Endothelial cell of umbilical vein (primary cell): ENCODE measurements around the gene ACSS1. TPM values are rescaled to one million over a fixed set of nuclear protein-coding genes. Genes with fewer than 3 reads are reported as not detected.

Experiments
- BruUV-seq: library from RNA; stranded (reverse); fragments of 400-500 nt; replicated peaks from 2 replicates; lab custom pipeline; 2021; lab: Mats Ljungman, UMichigan
- CTCF ChIA-PET: fragments of 300-600, 350-600 bp; sonication (Branson Sonifier 250); formaldehyde crosslinking; loops from one replicate; lab custom pipeline; 2021; ENCODE audit warnings: antibody characterized with exemption, inconsistent platforms; lab: Charles Lee
- POLR2A ChIA-PET: fragments of 300-600, 350-600 bp; sonication (Branson Sonifier 250); formaldehyde crosslinking; loops from one replicate; lab custom pipeline; 2021; ENCODE audit warnings: antibody characterized with exemption, inconsistent platforms; lab: Charles Lee
- DNase-seq: peaks from one replicate; pipeline ENCODE4 v3.0.0-alpha.2; 2011; ENCODE audit warnings: low read depth, low spot score
- FAIRE-seq: peaks from 2 replicates; lab custom pipeline; 2011; peaks lifted over from hg19 to GRCh38; lab: Jason Lieb, UNC
- H2AFZ ChIP-seq: 2 replicates; pipeline ENCODE4 v1.6.0; 2012; ENCODE audit warnings: low read depth, low read length, control low read depth, inconsistent platforms
- H3K27ac ChIP-seq: 2 replicates; pipeline ENCODE4 v1.5.1; 2011; ENCODE audit warnings: low read depth, mild to moderate bottlenecking, control low read depth, low read length, moderate library complexity; ENCODE audit not compliant: insufficient read depth
- H3K27me3 ChIP-seq, 2 experiments: 2 replicates each; pipeline versions ENCODE4 v1.6.0 to v1.6.1; 2011; ENCODE audit warnings: low read length in 2 of 2, mixed read lengths in 1 of 2; ENCODE audit not compliant: control insufficient read depth in 2 of 2, insufficient read depth in 2 of 2
- H3K36me3 ChIP-seq, 2 experiments: 2 replicates in 1 of 2; 3 replicates in 1 of 2; pipeline ENCODE4 v1.5.1; 2011; ENCODE audit warnings: low read length in 2 of 2, mild to moderate bottlenecking in 1 of 2, moderate library complexity in 1 of 2; ENCODE audit not compliant: control insufficient read depth in 2 of 2, insufficient read depth in 2 of 2; ENCODE audit errors: extremely low read depth in 1 of 2
- H3K4me1 ChIP-seq: 3 replicates; pipeline ENCODE4 v1.5.1; 2011; ENCODE audit warnings: mild to moderate bottlenecking, low read length; ENCODE audit not compliant: control insufficient read depth, insufficient read depth; ENCODE audit errors: extremely low read depth
- H3K4me2 ChIP-seq: 2 replicates; pipeline ENCODE4 v1.6.1; 2011; ENCODE audit warnings: low read length, control low read depth, mixed read lengths; ENCODE audit not compliant: insufficient read depth
- H3K4me3 ChIP-seq, 3 experiments: fragments of 200-600 bp in 1 of 3; sonication (generic), shearing (Covaris generic) in 1 of 3; replicated peaks in 1 of 3; 2 replicates each; pipeline ENCODE4 v1.5.1; 2011 to 2016; ENCODE audit warnings: control low read depth in 3 of 3, low read length in 3 of 3, mild to moderate bottlenecking in 2 of 3, inconsistent platforms in 1 of 3, low read depth in 1 of 3, moderate library complexity in 1 of 3; ENCODE audit not compliant: insufficient read depth in 1 of 3
- H3K79me2 ChIP-seq: 2 replicates; pipeline ENCODE4 v1.6.0; 2012; ENCODE audit warnings: low read length, inconsistent platforms; ENCODE audit not compliant: control insufficient read depth, insufficient read depth
- H3K9ac ChIP-seq: replicated peaks from 2 replicates; pipeline ENCODE3; 2011; ENCODE audit warnings: low read length, control low read depth; ENCODE audit not compliant: insufficient read depth; ENCODE audit errors: extremely low read depth
- H3K9me1 ChIP-seq: replicated peaks from 3 replicates; pipeline ENCODE4 v1.6.0; 2011; ENCODE audit warnings: mild to moderate bottlenecking, low read length; ENCODE audit not compliant: control insufficient read depth, insufficient read depth; ENCODE audit errors: extremely low read depth
- H3K9me3 ChIP-seq: replicated peaks from 2 replicates; pipeline ENCODE4 v1.5.1; 2012; ENCODE audit warnings: low read length, inconsistent platforms; ENCODE audit not compliant: control insufficient read depth, insufficient read depth
- H4K20me1 ChIP-seq: replicated peaks from 2 replicates; pipeline ENCODE3; 2011; ENCODE audit warnings: mild to moderate bottlenecking, low read length; ENCODE audit not compliant: control insufficient read depth, insufficient read depth; ENCODE audit errors: extremely low read depth
- CTCF ChIP-seq, 2 donors: IDR thresholded peaks; 1 replicate in 1 of 2; 2 replicates in 1 of 2; pipeline ENCODE4 v1.5.1; 2011; ENCODE audit warnings: low read length in 2 of 2, mild to moderate bottlenecking in 2 of 2, moderate library complexity in 2 of 2, control low read depth in 1 of 2, inconsistent platforms in 1 of 2, low read depth in 1 of 2; ENCODE audit not compliant: insufficient read depth in 1 of 2; ENCODE audit errors: extremely low read depth in 1 of 2
- EZH2 ChIP-seq: IDR thresholded peaks from 2 replicates; pipeline ENCODE4 v1.6.1; 2012; ENCODE audit warnings: borderline replicate concordance, low read depth, mild to moderate bottlenecking, moderate library complexity, low read length, inconsistent platforms; ENCODE audit not compliant: severe bottlenecking
- FOS ChIP-seq: IDR thresholded peaks from 2 replicates; pipeline ENCODE4 v1.6.1; 2011; ENCODE audit warnings: mild to moderate bottlenecking, low read length, moderate library complexity, borderline replicate concordance; ENCODE audit not compliant: insufficient read depth
- GATA2 ChIP-seq: IDR thresholded peaks from 2 replicates; pipeline ENCODE4 v1.7.0; 2011; ENCODE audit warnings: low read depth, mild to moderate bottlenecking, moderate library complexity, mixed read lengths, low read length; ENCODE audit not compliant: insufficient read length, insufficient read depth
- JUN ChIP-seq: IDR thresholded peaks from 2 replicates; pipeline ENCODE4 v1.6.1; 2011; ENCODE audit warnings: borderline replicate concordance, low read depth; ENCODE audit not compliant: insufficient read length, insufficient read depth
- MAX ChIP-seq: IDR thresholded peaks from 2 replicates; pipeline ENCODE4 v1.6.1; 2011; ENCODE audit not compliant: insufficient read depth, insufficient read length
- MYC ChIP-seq: IDR thresholded peaks from one replicate; pipeline ENCODE4 v1.6.1; 2011; ENCODE audit warnings: mild to moderate bottlenecking, low read depth, low read length
- POLR2A ChIP-seq: IDR thresholded peaks from 2 replicates; pipeline ENCODE4 v1.6.1; 2012; ENCODE audit warnings: low read depth, mild to moderate bottlenecking, control low read depth, low read length
- POLR2AphosphoS5 ChIP-seq: IDR thresholded peaks from 2 replicates; pipeline ENCODE4 v1.6.1; 2012; ENCODE audit warnings: low read depth, mild to moderate bottlenecking, control low read depth, low read length, moderate library complexity; ENCODE audit not compliant: insufficient read depth
- dilution Hi-C: fragments of 300-500 bp; cut with MboI; formaldehyde crosslinking; loops from one replicate; pipeline ENCODE4 v1.15.0; 2019; ENCODE audit warnings: low sequenced_read_pairs; ENCODE audit not compliant: extremely low pct_ligation_motif_present
- intact Hi-C: fragments of 100-400 bp; cut with micrococcal nuclease; formaldehyde crosslinking; loops from one replicate; pipeline ENCODE4 v1.10.0; 2022
- polyA plus RNA-seq, 4 experiments: library from polyadenylated mRNA; depleted of rRNA in 3 of 4; stranded (reverse) in 3 of 4; unstranded in 1 of 4; fragments of >200 nt; gene quantifications; 2 replicates each; pipeline versions ENCODE4 v1.2.1 to v1.2.3, GENCODE V29; 2011 to 2012; ENCODE audit warnings: missing spikeins in 1 of 4
- total RNA-seq: library from RNA; stranded (reverse); gene quantifications from 2 replicates; pipeline ENCODE4 v1.2.3, GENCODE V29; 2021

Gene ACSS1
- total and polyA plus RNA-seq, 2 donors (not counting 3 experiments of a cell fraction or from before 2014, with no cell fraction given): 6.2 to 17.9 TPM

- CTCF ChIA-PET: interaction anchor here (1.1 kb wide), 1 partner anchor 9 kb away, joined by 3 read pairs; no protein-coding TSS in a partner anchor
Measured at GRCh38 chr20:25018841-25019240, 39.1 kb downstream of the ACSS1 start.

More at GRCh38 chr20:25018841-25019240, 39.1 kb downstream of the ACSS1 start:
- H3K27me3 ChIP-seq: no peaks in the 10 kb centered on the region
- no peak overlapping the region for H3K27ac ChIP-seq
- POLR2A ChIA-PET: no interaction called here
- no peaks in the 10 kb centered on the region for H3K9me1 ChIP-seq
- H3K4me3 ChIP-seq: no peak overlapping the region
- H4K20me1 ChIP-seq: no peaks in the 10 kb centered on the region
- no peak for TF ChIP-seq JUN
- TF ChIP-seq POLR2A: no peak
- TF ChIP-seq GATA2: no peak
- no peak for TF ChIP-seq CTCF (IDR thresholded peaks at IDR 0.05; ENCODE audit: extremely low read depth in 1 of 2, insufficient read depth in 1 of 2, low read depth in 1 of 2, low read length in 2 of 2)
- no peak for TF ChIP-seq POLR2AphosphoS5
- TF ChIP-seq FOS: no peak
- no peak for TF ChIP-seq MAX
- no peak for TF ChIP-seq MYC
- no peak for TF ChIP-seq EZH2
- intact Hi-C loops: no loop called here
- H3K4me2 ChIP-seq: no peak overlapping the region
- H3K9me3 ChIP-seq: no peaks in the 10 kb centered on the region
- H3K79me2 ChIP-seq: no peaks in the 10 kb centered on the region
- H3K4me1 ChIP-seq: no peaks in the 10 kb centered on the region
- FAIRE-seq: no peak
- no peak overlapping the region for H3K9ac ChIP-seq
- no peaks in the 10 kb centered on the region for H3K36me3 ChIP-seq
- no TSS peak for BruUV-seq
- H2AFZ ChIP-seq: no peak overlapping the region
- dilution Hi-C loops: no loop called here
- DNase-seq: no peak
